ENCODE results near the gene MLF2. TPM values are rescaled to one million over a fixed set of nuclear protein-coding genes. Genes with fewer than 3 reads are reported as not detected.

MLF2 gene
- total and polyA plus RNA-seq, 10 of the 15 experiments (the other 5 are each of a cell fraction or from before 2014, with no cell fraction given), result 13.5 to 222 (median 130) TPM

GRCh38 chr12:6729186-6729585 is 23.8 kb downstream of the MLF2 start:
- ATAC-seq, result no peak
- no peak for DNase-seq (ENCODE audit: low read depth, low spot score)
- RAD21 ChIA-PET (ENCODE audit: unreplicated experiment), result no interaction called here
- no peak overlapping the region for H3K9ac ChIP-seq (ENCODE audit: control insufficient read depth, insufficient read depth, low read length)
- no peak overlapping the region for H2AFZ ChIP-seq (ENCODE audit: control insufficient read depth, low read depth, low read length)
- SMC1A ChIA-PET (ENCODE audit: uncharacterized antibody, unreplicated experiment), result no interaction called here
- FAIRE-seq, result no peak
- no TSS peak for BruUV-seq (replicated peaks)
- no peaks in the 10 kb centered on the region for H3K9me3 ChIP-seq (replicated peaks; ENCODE audit: control insufficient read depth, insufficient read depth, low read length)
- H4K20me1 ChIP-seq (ENCODE audit: control insufficient read depth, insufficient read depth), result no peaks in the 10 kb centered on the region
- H3K27me3 ChIP-seq (replicated peaks in 1 of 2; ENCODE audit: control insufficient read depth in 2 of 2, insufficient read depth in 2 of 2, low read length in 1 of 2), result no peaks in the 10 kb centered on the region
- CTCF ChIA-PET, result no interaction called here
- in situ Hi-C loops (cut with MboI) (no loop called here), intact Hi-C loops (cut with micrococcal nuclease; ENCODE audit: unreplicated experiment) (no loop called here)
- H3K27ac ChIP-seq (ENCODE audit: control insufficient read depth, insufficient read depth), result no peak overlapping the region
- H3K79me2 ChIP-seq (ENCODE audit: control insufficient read depth, insufficient read depth, low read length), result peaks cover 10% of the 10 kb centered on the region
- H3K4me2 ChIP-seq (ENCODE audit: control insufficient read depth, insufficient read depth), result no peak overlapping the region
- TF ChIP-seq CHD2 (IDR thresholded peaks at IDR 0.05; ENCODE audit: borderline replicate concordance, low read depth, low read length) (no peak), SKIL (IDR thresholded peaks at IDR 0.05; ENCODE audit: low read depth, poor library complexity, severe bottlenecking) (no peak), CBX5 (IDR thresholded peaks at IDR 0.05; ENCODE audit: low read depth) (no peak)
- H3K36me3 ChIP-seq (ENCODE audit: control insufficient read depth in 2 of 2, insufficient read depth in 2 of 2, low read length in 1 of 2), result peaks cover 7 to 11% of the 10 kb centered on the region in 2 experiments; a peak in 3 of 4 replicates
- 96% methylated on average over 18 of the region's 18 CpGs for WGBS (ENCODE audit: insufficient coverage, insufficient replicate concordance, low lambda C conversion rate, missing lambda C conversion rate)
- POLR2A ChIA-PET, result interaction anchor here (0.5 kb wide), 1 partner anchor 79 kb away, joined by 3 read pairs; no protein-coding TSS in a partner anchor
- H3K4me3 ChIP-seq, result no peak overlapping the region
- H3K4me1 ChIP-seq (ENCODE audit: control insufficient read depth, insufficient read depth, low read length), result no peaks in the 10 kb centered on the region; the same call in 1 of the 2 replicates

GRCh38 chr12:6725350-6725749 is 27.6 kb downstream of the MLF2 start:
- CTCF ChIA-PET, result interaction anchor here (0.8 to 3.5 kb wide), 5 partner anchors 28 to 123 kb away, joined by 3 to 28 read pairs (median 4); partner anchors contain the start of gene MLF2
- peak overlapping the region; percentile 72 for H3K4me2 ChIP-seq (ENCODE audit: control insufficient read depth, insufficient read depth)
- FAIRE-seq (no peak), ATAC-seq (no peak), DNase-seq (ENCODE audit: low read depth, low spot score) (no peak)
- POLR2A ChIA-PET, result interaction anchor here (0.9 to 3.6 kb wide), 4 partner anchors 19 to 126 kb away, joined by 3 to 53 read pairs (median 24); partner anchors contain the start of genes CDCA3, MLF2, USP5 and ZNF384
- H4K20me1 ChIP-seq (ENCODE audit: control insufficient read depth, insufficient read depth), result no peaks in the 10 kb centered on the region
- no peaks in the 10 kb centered on the region for H3K9me3 ChIP-seq (replicated peaks; ENCODE audit: control insufficient read depth, insufficient read depth, low read length)
- BruUV-seq (replicated peaks), result no TSS peak
- RAD21 ChIA-PET (ENCODE audit: unreplicated experiment), result interaction anchor here (3.0 to 3.3 kb wide), 2 partner anchors 28 to 36 kb away, joined by 27 to 45 read pairs; partner anchors contain the start of genes MLF2 and ZNF384
- no peaks in the 10 kb centered on the region; the same call in 1 of the 2 replicates for H3K4me1 ChIP-seq (ENCODE audit: control insufficient read depth, insufficient read depth, low read length)
- 80% methylated on average over 7 of the region's 7 CpGs for WGBS (ENCODE audit: insufficient coverage, insufficient replicate concordance, low lambda C conversion rate, missing lambda C conversion rate)
- SMC1A ChIA-PET (ENCODE audit: uncharacterized antibody, unreplicated experiment), result interaction anchor here (0.7 to 3.1 kb wide), 6 partner anchors 9 to 99 kb away, joined by 3 to 31 read pairs (median 4); partner anchors contain the start of genes MLF2 and ZNF384
- no peaks in the 10 kb centered on the region for H3K27me3 ChIP-seq (replicated peaks in 1 of 2; ENCODE audit: control insufficient read depth in 2 of 2, insufficient read depth in 2 of 2, low read length in 1 of 2)
- H3K36me3 ChIP-seq (ENCODE audit: control insufficient read depth in 2 of 2, insufficient read depth in 2 of 2, low read length in 1 of 2), result peaks cover 7 to 11% of the 10 kb centered on the region in 2 experiments; a peak in 3 of 4 replicates
- in situ Hi-C loops (cut with MboI), result no loop called here
- H3K27ac ChIP-seq (ENCODE audit: control insufficient read depth, insufficient read depth), result no peak overlapping the region
- intact Hi-C loops (cut with micrococcal nuclease; ENCODE audit: unreplicated experiment), result no loop called here
- H3K79me2 ChIP-seq (ENCODE audit: control insufficient read depth, insufficient read depth, low read length), result peaks cover 10% of the 10 kb centered on the region
- no peak overlapping the region for H2AFZ ChIP-seq (ENCODE audit: control insufficient read depth, low read depth, low read length)
- peak overlapping the region; percentile 78 for H3K4me3 ChIP-seq
- H3K9ac ChIP-seq (ENCODE audit: control insufficient read depth, insufficient read depth, low read length), result peak overlapping the region; percentile 38
- TF ChIP-seq SIN3A (IDR thresholded peaks at IDR 0.05; ENCODE audit: low read depth, low read length) (no peak), EED (IDR thresholded peaks at IDR 0.05; ENCODE audit: low read depth) (no peak), KDM1A (IDR thresholded peaks at IDR 0.05; ENCODE audit: borderline replicate concordance) (no peak), MAX (IDR thresholded peaks at IDR 0.05; ENCODE audit: low read depth, low read length) (no peak), ESRRA (IDR thresholded peaks at IDR 0.05; ENCODE audit: low read length) (no peak), RAD21 (IDR thresholded peaks at IDR 0.05; ENCODE audit: insufficient read depth, low read depth, low read length) (no peak), ZNF274 (IDR thresholded peaks at IDR 0.05; ENCODE audit: insufficient read depth, insufficient read length) (no peak), CEBPZ (IDR thresholded peaks at IDR 0.05; ENCODE audit: low read depth, low read length) (no peak), SUZ12 (IDR thresholded peaks at IDR 0.05; ENCODE audit: unreplicated experiment) (no peak)

Measured in GM12878 (cell line).